NCI-H1694 treated with DMSO at 0.1 percent for 48 hours (cell line): Measurements from ENCODE around the gene CACNA1C.

Experiments used
- DNase-seq: peaks from one replicate; lab custom pipeline; 2025; lab: John Stamatoyannopoulos, UW

CACNA1C gene

GRCh38 chr12:2140858-2141519 lies 88.2 kb downstream of the CACNA1C start:
- no peak for DNase-seq

GRCh38 chr12:2142068-2142467 lies 89.3 kb downstream of the CACNA1C start:
- DNase-seq, result no peak

GRCh38 chr12:2144951-2145350 lies 92.2 kb downstream of the CACNA1C start:
- no peak for DNase-seq

- DNase-seq, result no peak
Measured at GRCh38 chr12:2145433-2145998, 92.7 kb downstream of the CACNA1C start.

- no peak for DNase-seq
Measured at GRCh38 chr12:2147335-2147734, 94.5 kb downstream of the CACNA1C start.

GRCh38 chr12:2149091-2149490 lies 96.3 kb downstream of the CACNA1C start:
- no peak for DNase-seq

GRCh38 chr12:2150833-2151232 lies 98.0 kb downstream of the CACNA1C start:
- DNase-seq, result no peak

GRCh38 chr12:2151391-2151790 lies 98.6 kb downstream of the CACNA1C start:
- no peak for DNase-seq

GRCh38 chr12:2152134-2152533 lies 99.3 kb downstream of the CACNA1C start:
- DNase-seq, result no peak

- no peak for DNase-seq
Measured at GRCh38 chr12:2154050-2154449, 101.3 kb downstream of the CACNA1C start.

- no peak for DNase-seq
Measured at GRCh38 chr12:2154521-2154920, 101.7 kb downstream of the CACNA1C start.

- no peak for DNase-seq
Measured at GRCh38 chr12:2156333-2156732, 103.5 kb downstream of the CACNA1C start.

GRCh38 chr12:2160043-2160442 lies 107.3 kb downstream of the CACNA1C start:
- no peak for DNase-seq

- DNase-seq, result no peak
Measured at GRCh38 chr12:2161473-2161872, 108.7 kb downstream of the CACNA1C start.

- DNase-seq, result no peak
Measured at GRCh38 chr12:2163177-2163941, 110.6 kb downstream of the CACNA1C start.

GRCh38 chr12:2165021-2165420 lies 112.2 kb downstream of the CACNA1C start:
- DNase-seq, result no peak

GRCh38 chr12:2165927-2166326 lies 113.1 kb downstream of the CACNA1C start:
- no peak for DNase-seq

- no peak for DNase-seq
Measured at GRCh38 chr12:2166696-2167095, 113.9 kb downstream of the CACNA1C start.

GRCh38 chr12:2167231-2167630 lies 114.4 kb downstream of the CACNA1C start:
- DNase-seq, result no peak

- DNase-seq, result no peak
Measured at GRCh38 chr12:2168808-2169207, 116.0 kb downstream of the CACNA1C start.

- no peak for DNase-seq
Measured at GRCh38 chr12:2169489-2169888, 116.7 kb downstream of the CACNA1C start.

GRCh38 chr12:2169940-2170339 lies 117.2 kb downstream of the CACNA1C start:
- no peak for DNase-seq

- DNase-seq, result no peak
Measured at GRCh38 chr12:2170376-2170775, 117.6 kb downstream of the CACNA1C start.
